ENCODE measurements around the gene RTF2.

RTF2 gene

GRCh38 chr20:56422824-56423189, 45.6 kb upstream of the RTF2 start:
- TF ChIP-seq TEAD4 (IDR thresholded peaks at IDR 0.05), result no peak
- TF ChIP-seq MAX (IDR thresholded peaks at IDR 0.05), result no peak
- TF ChIP-seq EGR1 (IDR thresholded peaks at IDR 0.05), result no peak
- no peak for TF ChIP-seq EP300 (IDR thresholded peaks at IDR 0.05; ENCODE audit: borderline replicate concordance)
- TF ChIP-seq REST (IDR thresholded peaks at IDR 0.05; ENCODE audit: low read depth), result no peak
- no peak for TF ChIP-seq TCF12 (IDR thresholded peaks at IDR 0.05; ENCODE audit: low read depth)
- TF ChIP-seq RAD21 (IDR thresholded peaks at IDR 0.05; ENCODE audit: low read depth), result no peak
- TF ChIP-seq ZBTB7A (IDR thresholded peaks at IDR 0.05; ENCODE audit: low read depth), result no peak
- TF ChIP-seq YY1 (IDR thresholded peaks at IDR 0.05; ENCODE audit: low read depth), result no peak
- TF ChIP-seq CEBPB (IDR thresholded peaks at IDR 0.05), result no peak

GRCh38 chr20:56423211-56423610, 45.2 kb upstream of the RTF2 start:
- TF ChIP-seq NFIC (IDR thresholded peaks at IDR 0.05) (no peak), REST (IDR thresholded peaks at IDR 0.05; ENCODE audit: low read depth) (no peak), RAD21 (IDR thresholded peaks at IDR 0.05; ENCODE audit: low read depth) (no peak), YY1 (IDR thresholded peaks at IDR 0.05; ENCODE audit: low read depth) (no peak), CREB1 (IDR thresholded peaks at IDR 0.05; ENCODE audit: low read depth) (no peak), ZBTB7A (IDR thresholded peaks at IDR 0.05; ENCODE audit: low read depth) (no peak), FOXM1 (IDR thresholded peaks at IDR 0.05; ENCODE audit: borderline replicate concordance, low read depth) (no peak), EGR1 (IDR thresholded peaks at IDR 0.05) (no peak), MAX (IDR thresholded peaks at IDR 0.05) (no peak), CEBPB (IDR thresholded peaks at IDR 0.05) (no peak), TCF12 (IDR thresholded peaks at IDR 0.05; ENCODE audit: low read depth) (no peak)

GRCh38 chr20:56423886-56424285, 44.5 kb upstream of the RTF2 start:
- TF ChIP-seq YY1 (IDR thresholded peaks at IDR 0.05; ENCODE audit: low read depth) (no peak), TAF1 (IDR thresholded peaks at IDR 0.05; ENCODE audit: low read depth) (no peak), FOXM1 (IDR thresholded peaks at IDR 0.05; ENCODE audit: borderline replicate concordance, low read depth) (no peak), MAX (IDR thresholded peaks at IDR 0.05) (no peak), USF1 (IDR thresholded peaks at IDR 0.05) (no peak), RAD21 (IDR thresholded peaks at IDR 0.05; ENCODE audit: low read depth) (no peak), EGR1 (IDR thresholded peaks at IDR 0.05) (no peak), TCF12 (IDR thresholded peaks at IDR 0.05; ENCODE audit: low read depth) (no peak), CREB1 (IDR thresholded peaks at IDR 0.05; ENCODE audit: low read depth) (no peak), ZBTB7A (IDR thresholded peaks at IDR 0.05; ENCODE audit: low read depth) (no peak), NFIC (IDR thresholded peaks at IDR 0.05) (no peak), EP300 (IDR thresholded peaks at IDR 0.05; ENCODE audit: borderline replicate concordance) (no peak), TEAD4 (IDR thresholded peaks at IDR 0.05) (no peak), CEBPB (IDR thresholded peaks at IDR 0.05) (no peak), REST (IDR thresholded peaks at IDR 0.05; ENCODE audit: low read depth) (no peak)

- no peak for TF ChIP-seq RAD21 (IDR thresholded peaks at IDR 0.05; ENCODE audit: low read depth)
- no peak for TF ChIP-seq TAF1 (IDR thresholded peaks at IDR 0.05; ENCODE audit: low read depth)
- TF ChIP-seq TCF12 (IDR thresholded peaks at IDR 0.05; ENCODE audit: low read depth), result no peak
- TF ChIP-seq ZBTB7A (IDR thresholded peaks at IDR 0.05; ENCODE audit: low read depth), result no peak
- TF ChIP-seq YY1 (IDR thresholded peaks at IDR 0.05; ENCODE audit: low read depth), result no peak
- no peak for TF ChIP-seq NFIC (IDR thresholded peaks at IDR 0.05)
- TF ChIP-seq REST (IDR thresholded peaks at IDR 0.05; ENCODE audit: low read depth), result no peak
Observed at GRCh38 chr20:56424931-56425330, 43.5 kb upstream of the RTF2 start.

Data from Ishikawa (cell line).